HepG2 (cell line): ENCODE measurements around the gene TMED3. TPM values are rescaled to one million over a fixed set of nuclear protein-coding genes. Genes with fewer than 3 reads are reported as not detected.

Experiments
- EP300 ChIP-seq, 3 experiments: sonication (generic) in 1 of 3; formaldehyde crosslinking in 1 of 3; IDR thresholded peaks; 2 replicates each; pipeline versions ENCODE4 v1.5.1 to v1.6.1; 2011 to 2020; ENCODE audit warnings: low read depth in 2 of 3, low read length in 2 of 3, borderline replicate concordance in 1 of 3, improper control_type of control experiment in 1 of 3, mild to moderate bottlenecking in 1 of 3, missing genetic modification reagents in 1 of 3, moderate library complexity in 1 of 3
- GATAD1 ChIP-seq: IDR thresholded peaks from 2 replicates; pipeline ENCODE4 v1.6.1; 2016; ENCODE audit warnings: missing genetic modification reagents, missing compliant biosample characterization
- GTF3A ChIP-seq: sonication (generic); formaldehyde crosslinking; conservative IDR thresholded peaks from 2 replicates; pipeline ENCODE4 v1.4.0; 2020; ENCODE audit warnings: mild to moderate bottlenecking, missing genetic modification reagents
- HNRNPUL1 ChIP-seq: fragments of 200-400 bp; formaldehyde crosslinking; IDR thresholded peaks from 2 replicates; pipeline ENCODE4 v1.6.1; 2017; ENCODE audit warnings: low read depth, mild to moderate bottlenecking, low read length, moderate library complexity
- KDM5A ChIP-seq: fragments of 200-600 bp; sonication (generic); IDR thresholded peaks from 2 replicates; pipeline ENCODE4 v1.7.0; 2018; ENCODE audit warnings: antibody characterized with exemption, mild to moderate bottlenecking, low read length, borderline replicate concordance
- KLF11 ChIP-seq: IDR thresholded peaks from 2 replicates; pipeline ENCODE4 v1.6.1; 2016; ENCODE audit warnings: missing compliant biosample characterization
- SOX13 ChIP-seq, 3 experiments: fragments of 450-650 bp in 1 of 3; sonication (generic) in 1 of 3; formaldehyde crosslinking in 1 of 3; IDR thresholded peaks in 2 of 3; conservative IDR thresholded peaks in 1 of 3; 2 replicates each; pipeline versions ENCODE4 v1.5.0 to v1.6.1; 2016 to 2020; ENCODE audit warnings: antibody characterized with exemption in 1 of 3, mild to moderate bottlenecking in 1 of 3, missing compliant biosample characterization in 1 of 3, missing genetic modification reagents in 1 of 3, moderate library complexity in 1 of 3
- ZC3H4 ChIP-seq: sonication (generic); formaldehyde crosslinking; IDR thresholded peaks from 2 replicates; pipeline ENCODE4 v1.4.0; 2020; ENCODE audit warnings: missing genetic modification reagents, borderline replicate concordance
- ZNF263 ChIP-seq: sonication (generic); formaldehyde crosslinking; IDR thresholded peaks from 2 replicates; pipeline ENCODE4 v1.4.0; 2020; ENCODE audit warnings: missing genetic modification reagents
- ZNF431 ChIP-seq: sonication (generic); formaldehyde crosslinking; IDR thresholded peaks from 2 replicates; pipeline ENCODE4 v1.9.0; 2022; ENCODE audit warnings: missing genetic modification reagents, low read depth, mild to moderate bottlenecking, borderline replicate concordance
- ZNF446 ChIP-seq: sonication (generic); formaldehyde crosslinking; IDR thresholded peaks from 2 replicates; pipeline ENCODE4 v1.5.0; 2020; ENCODE audit warnings: mild to moderate bottlenecking, missing genetic modification reagents
- ZNF510 ChIP-seq: sonication (generic); formaldehyde crosslinking; IDR thresholded peaks from 2 replicates; pipeline ENCODE4 v1.4.0; 2020; ENCODE audit warnings: low read depth, mild to moderate bottlenecking, missing genetic modification reagents
- ZNF547 ChIP-seq: sonication (generic); formaldehyde crosslinking; IDR thresholded peaks from 2 replicates; pipeline ENCODE4 v1.5.1; 2020; ENCODE audit warnings: mild to moderate bottlenecking, missing genetic modification reagents
- ZNF83 ChIP-seq: sonication (generic); formaldehyde crosslinking; IDR thresholded peaks from 2 replicates; pipeline ENCODE4 v1.4.0; 2020; ENCODE audit warnings: missing genetic modification reagents, mild to moderate bottlenecking, borderline replicate concordance
- polyA plus RNA-seq, 8 experiments: library from polyadenylated mRNA; depleted of rRNA in 3 of 8; stranded (reverse) in 7 of 8; unstranded in 1 of 8; fragments of >200 nt; fragmentation: Illumina TruSeq in 4 of 8; extraction: Trizol in 4 of 8; gene quantifications; 2 replicates each; pipeline versions ENCODE4 v1.2.1 to v1.2.3, GENCODE V29; 2011 to 2016; ENCODE audit warnings: low read depth in 4 of 8, missing spikeins in 1 of 8, mixed read lengths in 1 of 8; ENCODE audit not compliant: insufficient read depth in 1 of 8
- total RNA-seq, 5 experiments: library from RNA; depleted of rRNA; stranded (reverse); fragments of >200 nt; fragmentation: Illumina TruSeq; extraction: Trizol; gene quantifications; 2 replicates each; pipeline ENCODE4 v1.2.3, GENCODE V29; 2016; ENCODE audit warnings: low read depth in 1 of 5
- TF ChIP-seq, protein P1 (sequence below): sonication (generic); formaldehyde crosslinking; IDR thresholded peaks from 2 replicates; pipeline ENCODE4 v1.8.1; 2023; ENCODE audit warnings: missing genetic modification reagents, inconsistent platforms, borderline replicate concordance
- TF ChIP-seq, protein P2 (sequence below), 2 experiments: sonication (generic) in 1 of 2; formaldehyde crosslinking in 1 of 2; IDR thresholded peaks; 2 replicates each; pipeline versions ENCODE4 v1.4.0 to v1.6.1; 2018 to 2020; ENCODE audit warnings: missing genetic modification reagents in 2 of 2, borderline replicate concordance in 1 of 2, low read depth in 1 of 2, mild to moderate bottlenecking in 1 of 2, missing biosample characterization in 1 of 2
- TF ChIP-seq, protein P3 (sequence below): sonication (generic); formaldehyde crosslinking; IDR thresholded peaks from 2 replicates; pipeline ENCODE4 v1.4.0; 2020; ENCODE audit warnings: missing genetic modification reagents
- TF ChIP-seq, protein P4 (sequence below): sonication (generic); formaldehyde crosslinking; IDR thresholded peaks from 2 replicates; pipeline ENCODE4 v1.9.0; 2021; ENCODE audit warnings: missing genetic modification reagents, borderline replicate concordance

The TMED3 gene
- total and polyA plus RNA-seq, 2 of the 13 experiments (the other 11 are each of a cell fraction or from before 2014, with no cell fraction given), result 125 to 155 TPM

DNA sequence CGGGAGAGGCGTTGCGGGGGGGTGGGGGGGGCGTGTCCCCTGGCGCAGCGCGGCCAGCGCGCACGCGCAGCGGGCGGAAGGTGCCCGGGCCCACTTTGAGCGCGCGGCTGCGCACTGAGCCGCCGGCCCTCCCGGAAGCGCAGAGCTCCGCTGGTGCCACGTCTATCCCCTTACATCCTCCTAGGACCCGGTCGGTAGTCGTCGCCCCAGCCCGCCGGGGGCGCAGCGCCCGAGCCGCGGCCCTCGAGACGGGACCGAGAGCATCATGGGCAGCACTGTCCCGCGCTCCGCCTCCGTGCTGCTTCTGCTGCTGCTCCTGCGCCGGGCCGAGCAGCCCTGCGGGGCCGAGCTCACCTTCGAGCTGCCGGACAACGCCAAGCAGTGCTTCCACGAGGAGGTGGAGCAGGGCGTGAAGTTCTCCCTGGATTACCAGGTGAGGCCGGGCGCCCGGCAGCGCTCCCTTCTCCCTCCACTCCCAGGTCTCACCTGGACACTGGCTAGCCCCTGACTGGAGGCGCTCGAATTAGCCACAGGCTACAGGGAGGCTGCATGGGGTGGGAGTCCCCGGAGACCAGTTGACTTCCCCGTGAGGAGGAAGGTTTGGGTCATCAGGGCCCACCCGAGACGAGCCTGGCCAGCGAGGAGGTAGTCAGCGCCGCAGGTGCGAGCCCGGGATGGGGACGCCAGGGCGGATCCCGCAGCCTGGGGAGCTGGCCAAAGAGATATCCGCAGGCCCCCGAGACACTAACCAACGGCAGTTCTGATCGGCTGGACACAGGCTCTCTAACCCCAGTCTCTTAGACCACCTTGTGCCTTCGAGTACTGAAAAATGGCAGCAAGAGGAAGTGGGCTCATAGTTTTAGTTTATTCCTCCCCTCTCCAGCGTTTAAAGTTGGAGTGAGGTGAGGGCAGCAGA lies at the start of gene TMED3 (continued):
- TF ChIP-seq, protein P1, sequence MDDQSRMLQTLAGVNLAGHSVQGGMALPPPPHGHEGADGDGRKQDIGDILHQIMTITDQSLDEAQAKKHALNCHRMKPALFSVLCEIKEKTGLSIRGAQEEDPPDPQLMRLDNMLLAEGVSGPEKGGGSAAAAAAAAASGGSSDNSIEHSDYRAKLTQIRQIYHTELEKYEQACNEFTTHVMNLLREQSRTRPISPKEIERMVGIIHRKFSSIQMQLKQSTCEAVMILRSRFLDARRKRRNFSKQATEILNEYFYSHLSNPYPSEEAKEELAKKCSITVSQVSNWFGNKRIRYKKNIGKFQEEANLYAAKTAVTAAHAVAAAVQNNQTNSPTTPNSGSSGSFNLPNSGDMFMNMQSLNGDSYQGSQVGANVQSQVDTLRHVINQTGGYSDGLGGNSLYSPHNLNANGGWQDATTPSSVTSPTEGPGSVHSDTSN, result no peak; the same call in 1 of the 2 replicates
- TF ChIP-seq, protein P2, sequence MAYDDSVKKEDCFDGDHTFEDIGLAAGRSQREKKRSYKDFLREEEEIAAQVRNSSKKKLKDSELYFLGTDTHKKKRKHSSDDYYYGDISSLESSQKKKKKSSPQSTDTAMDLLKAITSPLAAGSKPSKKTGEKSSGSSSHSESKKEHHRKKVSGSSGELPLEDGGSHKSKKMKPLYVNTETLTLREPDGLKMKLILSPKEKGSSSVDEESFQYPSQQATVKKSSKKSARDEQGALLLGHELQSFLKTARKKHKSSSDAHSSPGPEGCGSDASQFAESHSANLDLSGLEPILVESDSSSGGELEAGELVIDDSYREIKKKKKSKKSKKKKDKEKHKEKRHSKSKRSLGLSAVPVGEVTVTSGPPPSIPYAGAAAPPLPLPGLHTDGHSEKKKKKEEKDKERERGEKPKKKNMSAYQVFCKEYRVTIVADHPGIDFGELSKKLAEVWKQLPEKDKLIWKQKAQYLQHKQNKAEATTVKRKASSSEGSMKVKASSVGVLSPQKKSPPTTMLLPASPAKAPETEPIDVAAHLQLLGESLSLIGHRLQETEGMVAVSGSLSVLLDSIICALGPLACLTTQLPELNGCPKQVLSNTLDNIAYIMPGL (CRISPR knock-in tag; IDR thresholded peaks at IDR 0.05; ENCODE audit: borderline replicate concordance in 1 of 2, low read depth in 1 of 2), result peak; percentile 91 to 97
- 0 out of 2 replicates have a peak, but pooled peaks have one; percentile 28 for TF ChIP-seq ZNF83 (CRISPR knock-in tag)
- no peak for TF ChIP-seq HNRNPUL1
- TF ChIP-seq KLF11, result no peak
- peak; percentile 50; the same call in 1 of the 2 replicates for TF ChIP-seq KDM5A
- TF ChIP-seq ZNF510, result peak; percentile 84; the same call in 1 of the 2 replicates
- TF ChIP-seq GTF3A (CRISPR knock-in tag), result peak; percentile 88; the same call in 1 of the 2 replicates
- no peak for TF ChIP-seq ZNF263 (CRISPR knock-in tag)
- TF ChIP-seq ZNF431 (CRISPR knock-in tag), result no peak
- TF ChIP-seq, protein P3, sequence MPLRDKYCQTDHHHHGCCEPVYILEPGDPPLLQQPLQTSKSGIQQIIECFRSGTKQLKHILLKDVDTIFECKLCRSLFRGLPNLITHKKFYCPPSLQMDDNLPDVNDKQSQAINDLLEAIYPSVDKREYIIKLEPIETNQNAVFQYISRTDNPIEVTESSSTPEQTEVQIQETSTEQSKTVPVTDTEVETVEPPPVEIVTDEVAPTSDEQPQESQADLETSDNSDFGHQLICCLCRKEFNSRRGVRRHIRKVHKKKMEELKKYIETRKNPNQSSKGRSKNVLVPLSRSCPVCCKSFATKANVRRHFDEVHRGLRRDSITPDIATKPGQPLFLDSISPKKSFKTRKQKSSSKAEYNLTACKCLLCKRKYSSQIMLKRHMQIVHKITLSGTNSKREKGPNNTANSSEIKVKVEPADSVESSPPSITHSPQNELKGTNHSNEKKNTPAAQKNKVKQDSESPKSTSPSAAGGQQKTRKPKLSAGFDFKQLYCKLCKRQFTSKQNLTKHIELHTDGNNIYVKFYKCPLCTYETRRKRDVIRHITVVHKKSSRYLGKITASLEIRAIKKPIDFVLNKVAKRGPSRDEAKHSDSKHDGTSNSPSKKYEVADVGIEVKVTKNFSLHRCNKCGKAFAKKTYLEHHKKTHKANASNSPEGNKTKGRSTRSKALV (CRISPR knock-in tag), result peak; percentile 66
- no peak for TF ChIP-seq EP300 (IDR thresholded peaks at IDR 0.05; ENCODE audit: low read depth in 2 of 2, low read length in 2 of 2)
- TF ChIP-seq EP300 (CRISPR knock-in tag; IDR thresholded peaks at IDR 0.05; ENCODE audit: borderline replicate concordance), result no peak
- TF ChIP-seq GATAD1 (CRISPR knock-in tag), result peak; percentile 75
- TF ChIP-seq, protein P4, sequence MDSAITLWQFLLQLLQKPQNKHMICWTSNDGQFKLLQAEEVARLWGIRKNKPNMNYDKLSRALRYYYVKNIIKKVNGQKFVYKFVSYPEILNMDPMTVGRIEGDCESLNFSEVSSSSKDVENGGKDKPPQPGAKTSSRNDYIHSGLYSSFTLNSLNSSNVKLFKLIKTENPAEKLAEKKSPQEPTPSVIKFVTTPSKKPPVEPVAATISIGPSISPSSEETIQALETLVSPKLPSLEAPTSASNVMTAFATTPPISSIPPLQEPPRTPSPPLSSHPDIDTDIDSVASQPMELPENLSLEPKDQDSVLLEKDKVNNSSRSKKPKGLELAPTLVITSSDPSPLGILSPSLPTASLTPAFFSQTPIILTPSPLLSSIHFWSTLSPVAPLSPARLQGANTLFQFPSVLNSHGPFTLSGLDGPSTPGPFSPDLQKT (CRISPR knock-in tag), result no peak
- TF ChIP-seq ZNF547 (CRISPR knock-in tag), result peak; percentile 91
- TF ChIP-seq SOX13 (IDR thresholded peaks at IDR 0.05), result no peak
- TF ChIP-seq SOX13 (CRISPR knock-in tag; conservative IDR thresholded peaks at IDR 0.05 in 1 of 2, IDR thresholded peaks at IDR 0.05 in 1 of 2), result no peak; a peak in 1 of 4 replicates
- TF ChIP-seq ZNF446 (CRISPR knock-in tag), result no peak
- no peak; the same call in 1 of the 2 replicates for TF ChIP-seq ZC3H4 (CRISPR knock-in tag)
